ENCODE measurements around the gene HOXD9.

The HOXD9 gene

GRCh38 chr2:176124110-176124946, 1.8 kb downstream of the HOXD9 start:
- DNase-seq (ENCODE audit: low read depth in 3 of 3) = no peak

- no peak for DNase-seq (ENCODE audit: low read depth in 3 of 3)
Measured at GRCh38 chr2:176124947-176125771, 2.6 kb downstream of the HOXD9 start.

GRCh38 chr2:176125772-176126054, 3.2 kb downstream of the HOXD9 start:
- DNase-seq (ENCODE audit: low read depth in 3 of 3) = no peak

GRCh38 chr2:176126929-176127773, 4.6 kb downstream of the HOXD9 start:
- peak in 2 of 3 donors; percentile 50 to 61 for DNase-seq (ENCODE audit: low read depth in 3 of 3)

- DNase-seq (ENCODE audit: low read depth in 3 of 3) = no peak
Measured at GRCh38 chr2:176127774-176128072, 5.2 kb downstream of the HOXD9 start.

GRCh38 chr2:176128172-176128981, 5.9 kb downstream of the HOXD9 start:
- DNase-seq (ENCODE audit: low read depth in 3 of 3) = no peak

GRCh38 chr2:176128982-176129796, 6.7 kb downstream of the HOXD9 start, which contains the start of gene HOXD8:
HOXD8 (plus strand) TSS chr2:176129705; CDS start chr2:176130367, 662 bp downstream.
- no peak for DNase-seq (ENCODE audit: low read depth in 3 of 3)

GRCh38 chr2:176129813-176130146, 7.3 kb downstream of the HOXD9 start:
- DNase-seq (ENCODE audit: low read depth in 3 of 3) = no peak

GRCh38 chr2:176130147-176130956, 7.8 kb downstream of the HOXD9 start:
- no peak for DNase-seq (ENCODE audit: low read depth in 3 of 3)

- DNase-seq (ENCODE audit: low read depth in 3 of 3) = no peak
Measured at GRCh38 chr2:176130957-176131847, 8.7 kb downstream of the HOXD9 start.

- no peak for DNase-seq (ENCODE audit: low read depth in 3 of 3)
Measured at GRCh38 chr2:176131848-176132158, 9.3 kb downstream of the HOXD9 start.

GRCh38 chr2:176132205-176133171, 10.0 kb downstream of the HOXD9 start:
- no peak for DNase-seq (ENCODE audit: low read depth in 3 of 3)

- DNase-seq (ENCODE audit: low read depth in 3 of 3) = no peak
Measured at GRCh38 chr2:176133389-176133788, 10.9 kb downstream of the HOXD9 start.

- DNase-seq (ENCODE audit: low read depth in 3 of 3) = no peak
Measured at GRCh38 chr2:176134035-176134434, 11.5 kb downstream of the HOXD9 start.

- DNase-seq (ENCODE audit: low read depth in 3 of 3) = no peak
Measured at GRCh38 chr2:176135035-176135440, 12.5 kb downstream of the HOXD9 start.

GRCh38 chr2:176136374-176137251, 14.1 kb downstream of the HOXD9 start:
- no peak for DNase-seq (ENCODE audit: low read depth in 3 of 3)

GRCh38 chr2:176137252-176137580, 14.7 kb downstream of the HOXD9 start:
- no peak for DNase-seq (ENCODE audit: low read depth in 3 of 3)

Measured in stimulated activated CD4-positive, alpha-beta T cell treated with anti-CD3 and anti-CD28 coated beads, TNF-alpha, amount 100 ng/mL, for 48 hours (primary cell).